IPS-18c (cell line): ENCODE measurements around the gene PTPRJ.
A peak's percentile ranks its signal among the peaks of the same experiment; 100 is the strongest.
"Not testable (repeated sequence)": the region's sequence is repeated elsewhere in the genome, so short reads cannot be mapped to it uniquely, and the experiment has no call there.

ENCODE experiments used
- H3K4me3 ChIP-seq: 2 replicates; pipeline ENCODE4 v1.7.0; 2013; ENCODE audit warnings: low read depth, mild to moderate bottlenecking, low read length, moderate library complexity; ENCODE audit not compliant: insufficient read depth
- H3K9me3 ChIP-seq: one replicate; pipeline ENCODE4 v1.6.1; 2013; ENCODE audit warnings: mild to moderate bottlenecking, low read length, moderate library complexity; ENCODE audit not compliant: control insufficient read depth, insufficient read depth

PTPRJ gene

GRCh38 chr11:47980088-47980906 lies at the start of gene PTPRJ:
Gene PTPRJ, plus strand, starts transcription at chr11:47980559. Its CDS starts 354 bp downstream, at chr11:47980913.
- H3K9me3 ChIP-seq, result no peaks in the 10 kb centered on the region
- H3K4me3 ChIP-seq, result peak within 1 kb of the TSS; percentile 70

- Histone ChIP-seq H3K9me3 (no peaks in the 10 kb centered on the region), H3K4me3 (no peak overlapping the region)
Measured at GRCh38 chr11:47932544-47932943, 47.8 kb upstream of the PTPRJ start.

GRCh38 chr11:47933797-47934196 lies 46.6 kb upstream of the PTPRJ start:
- not testable (repeated sequence) for H3K4me3 ChIP-seq, H3K9me3 ChIP-seq

- no peak overlapping the region for H3K4me3 ChIP-seq
- no peaks in the 10 kb centered on the region for H3K9me3 ChIP-seq
Measured at GRCh38 chr11:47938791-47939560, 41.4 kb upstream of the PTPRJ start.

GRCh38 chr11:47940904-47941649 lies 39.3 kb upstream of the PTPRJ start:
- no peaks in the 10 kb centered on the region for H3K9me3 ChIP-seq
- no peak overlapping the region for H3K4me3 ChIP-seq

GRCh38 chr11:47941907-47942558 lies 38.3 kb upstream of the PTPRJ start:
- H3K9me3 ChIP-seq, result no peaks in the 10 kb centered on the region
- H3K4me3 ChIP-seq, result no peak overlapping the region

- H3K4me3 ChIP-seq, result no peak overlapping the region; the same call in 1 of the 2 replicates
Measured at GRCh38 chr11:47943721-47944586, 36.4 kb upstream of the PTPRJ start.

GRCh38 chr11:47944632-47945031 lies 35.7 kb upstream of the PTPRJ start:
- no peak overlapping the region for H3K4me3 ChIP-seq

More at GRCh38 chr11:47943721-47944586, 36.4 kb upstream of the PTPRJ start:
- no peaks in the 10 kb centered on the region for H3K9me3 ChIP-seq

GRCh38 chr11:47946682-47947559 lies 33.4 kb upstream of the PTPRJ start:
- Histone ChIP-seq H3K4me3 (no peak overlapping the region), H3K9me3 (no peaks in the 10 kb centered on the region)

More at GRCh38 chr11:47944632-47945031, 35.7 kb upstream of the PTPRJ start:
- H3K9me3 ChIP-seq, result no peaks in the 10 kb centered on the region

- Histone ChIP-seq H3K4me3 (no peak overlapping the region), H3K9me3 (no peaks in the 10 kb centered on the region)
Measured at GRCh38 chr11:47948137-47948536, 32.2 kb upstream of the PTPRJ start.

GRCh38 chr11:47949001-47949675 lies 31.2 kb upstream of the PTPRJ start:
- H3K4me3 ChIP-seq, H3K9me3 ChIP-seq: not testable (repeated sequence)

- no peak overlapping the region for H3K4me3 ChIP-seq
- no peaks in the 10 kb centered on the region for H3K9me3 ChIP-seq
Measured at GRCh38 chr11:47950396-47950795, 30.0 kb upstream of the PTPRJ start.

GRCh38 chr11:47951504-47951903 lies 28.9 kb upstream of the PTPRJ start:
- not testable (repeated sequence) for H3K4me3 ChIP-seq

GRCh38 chr11:47955061-47955755 lies 25.2 kb upstream of the PTPRJ start:
- Histone ChIP-seq H3K4me3 (no peak overlapping the region), H3K9me3 (no peaks in the 10 kb centered on the region)

More at GRCh38 chr11:47951504-47951903, 28.9 kb upstream of the PTPRJ start:
- not testable (repeated sequence) for H3K9me3 ChIP-seq
